Heart left ventricle (tissue), 13 donors: Measurements from ENCODE around the gene XIRP1.

ENCODE experiments used
- CTCF ChIP-seq, 12 donors: fragments of 200-600 bp; sonication (generic) in 4 of 12; IDR thresholded peaks; one replicate each; pipeline versions ENCODE4 v1.5.0 to v1.8.0; 2018 to 2022; ENCODE audit warnings: antibody characterized with exemption in 12 of 12, mild to moderate bottlenecking in 5 of 12
- POLR2A ChIP-seq, 2 donors: fragments of 450-650 bp; IDR thresholded peaks; one replicate each; pipeline ENCODE4 v1.6.1; 2017; ENCODE audit warnings: antibody characterized with exemption in 2 of 2, mild to moderate bottlenecking in 2 of 2, moderate library complexity in 2 of 2
- donor health status: ischemic (EF 13 %, LVEDD 7.1; RV severe dilation, severe dysfunction).
- donor health status: DM: no; HTN: yes; CAD: no.
- donor health status: DM: no; HTN: no; CAD: no.
- donor health status: ischemic (EF 25% LVEDD 6.9; RV normal size, moderate dysfunction).
- donor health status: ischemic (EF 25% LVEDD 5.7; RV mildly dilated, moderate dysfunction).
- donor health status: ischemic (EF 35%, LVEDD 5.7; RV mildly dilated, moderate dysfunction).
- donor health status: nonischemic (EF 11% LVEDD 7.7; RV severe dilation, severe dysfunction).
- donor health status: DM: yes; HTN: yes; CAD: no.
- donor health status: PGD.
- donor health status: ischemic (EF 29% LVEDD 5.4; RV normal size, mild dysfunction).
- donor health status: nonischemic (EF 23%, LVEDD 6.1; RV moderate dilation, normal function).

- TF ChIP-seq CTCF (IDR thresholded peaks at IDR 0.05) = no peak
- TF ChIP-seq POLR2A (IDR thresholded peaks at IDR 0.05) = no peak
These were observed 10.7 kb downstream of the XIRP1 start for GRCh38 chr3:39181408-39182335.
